ENCODE results near the gene HAPLN3.
"Not testable (repeated sequence)": the region's sequence is repeated elsewhere in the genome, so short reads cannot be mapped to it uniquely, and the experiment has no call there.

- not testable (repeated sequence) for TF ChIP-seq CTCF (IDR thresholded peaks at IDR 0.05 in 8 of 11, conservative IDR thresholded peaks at IDR 0.05 in 3 of 11); POLR2AphosphoS5 (IDR thresholded peaks at IDR 0.05)
Observed at GRCh38 chr15:88928192-88928591, 32.8 kb upstream of the HAPLN3 start.
